Left lung (tissue), 10 donors: ENCODE results near the gene CUEDC1. TPM values are rescaled to one million over a fixed set of nuclear protein-coding genes. Genes with fewer than 3 reads are reported as not detected.

Experiments
- ATAC-seq: fragments of 200-7000 bp; cut with Tn5 transposase; one replicate; pipeline ENCODE4 v1.9.1; 2020; ENCODE audit warnings: moderate library complexity
- DNase-seq, 4 donors: peaks; one replicate each; pipeline ENCODE4 v3.0.0-alpha.2; 2013 to 2020
- H3K27ac ChIP-seq, 2 donors: fragments of 200-600 bp; sonication (generic) in 1 of 2; one replicate each; pipeline versions ENCODE4 v1.5.0 to v1.8.0; 2020 to 2021
- H3K27me3 ChIP-seq, 2 donors: fragments of 200-600 bp; sonication (generic) in 1 of 2; one replicate each; pipeline versions ENCODE4 v1.5.0 to v1.8.0; 2020 to 2021
- H3K36me3 ChIP-seq, 2 donors: fragments of 200-600 bp; sonication (generic) in 1 of 2; one replicate each; pipeline versions ENCODE4 v1.5.0 to v1.8.0; 2020 to 2021
- H3K4me1 ChIP-seq, 2 donors: fragments of 200-600 bp; one replicate each; pipeline ENCODE4 v1.8.0; 2021
- H3K4me3 ChIP-seq, 2 donors: fragments of 200-600 bp; sonication (generic) in 1 of 2; one replicate each; pipeline versions ENCODE4 v1.5.0 to v1.8.0; 2020 to 2021; ENCODE audit warnings: mild to moderate bottlenecking in 1 of 2
- H3K9me3 ChIP-seq, 2 donors: fragments of 200-600 bp; sonication (generic) in 1 of 2; one replicate each; pipeline versions ENCODE4 v1.5.0 to v1.8.0; 2020 to 2021
- intact Hi-C, 2 donors: fragments of 100-400 bp; cut with DNase I; formaldehyde crosslinking; loops; one replicate each; pipeline versions ENCODE4 v1.11.2 to v1.14.2; 2022
- polyA plus RNA-seq, 6 donors: library from polyadenylated mRNA; unstranded; fragments of 120-200 nt; gene quantifications; one replicate each; pipeline ENCODE4 v1.2.1, GENCODE V29; 2013; ENCODE audit not compliant: insufficient read length in 6 of 6
- total RNA-seq, 2 donors: library from RNA; stranded (reverse); fragmentation: NEBNext Ultra II Directional; extraction: Animal tissue kit (Norgen Biotek cat#: 25700); gene quantifications; one replicate each; pipeline ENCODE4 v1.2.1, GENCODE V29; 2021
- TF ChIP-seq, protein P1 (sequence below), 2 donors: fragments of 200-600 bp; sonication (generic) in 1 of 2; IDR thresholded peaks; one replicate each; pipeline versions ENCODE4 v1.5.0 to v1.8.0; 2021; ENCODE audit warnings: antibody characterized with exemption in 2 of 2
- donor health status: DM: no; HTN: yes; CAD: no.
- donor health status: DM: no; HTN: no; CAD: no.

Gene CUEDC1
- total and polyA plus RNA-seq, 8 donors, result 38.2 to 47.7 (median 42.6) TPM

GRCh38 chr17:57947369-57947768 lies 7.8 kb downstream of the CUEDC1 start:
- Histone ChIP-seq H3K4me1 (peaks cover 50 to 84% of the 10 kb centered on the region in 2 donors), H3K4me3 (peak overlapping the region in 1 of 2 donors; percentile 29), H3K9me3 (no peaks in the 10 kb centered on the region), H3K27ac (peak overlapping the region; percentile 87 to 91), H3K27me3 (no peaks in the 10 kb centered on the region), H3K36me3 (no peaks in the 10 kb centered on the region)
- ATAC-seq (no peak), DNase-seq (no peak)
- TF ChIP-seq, protein P1, sequence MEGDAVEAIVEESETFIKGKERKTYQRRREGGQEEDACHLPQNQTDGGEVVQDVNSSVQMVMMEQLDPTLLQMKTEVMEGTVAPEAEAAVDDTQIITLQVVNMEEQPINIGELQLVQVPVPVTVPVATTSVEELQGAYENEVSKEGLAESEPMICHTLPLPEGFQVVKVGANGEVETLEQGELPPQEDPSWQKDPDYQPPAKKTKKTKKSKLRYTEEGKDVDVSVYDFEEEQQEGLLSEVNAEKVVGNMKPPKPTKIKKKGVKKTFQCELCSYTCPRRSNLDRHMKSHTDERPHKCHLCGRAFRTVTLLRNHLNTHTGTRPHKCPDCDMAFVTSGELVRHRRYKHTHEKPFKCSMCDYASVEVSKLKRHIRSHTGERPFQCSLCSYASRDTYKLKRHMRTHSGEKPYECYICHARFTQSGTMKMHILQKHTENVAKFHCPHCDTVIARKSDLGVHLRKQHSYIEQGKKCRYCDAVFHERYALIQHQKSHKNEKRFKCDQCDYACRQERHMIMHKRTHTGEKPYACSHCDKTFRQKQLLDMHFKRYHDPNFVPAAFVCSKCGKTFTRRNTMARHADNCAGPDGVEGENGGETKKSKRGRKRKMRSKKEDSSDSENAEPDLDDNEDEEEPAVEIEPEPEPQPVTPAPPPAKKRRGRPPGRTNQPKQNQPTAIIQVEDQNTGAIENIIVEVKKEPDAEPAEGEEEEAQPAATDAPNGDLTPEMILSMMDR (IDR thresholded peaks at IDR 0.05), result no peak
- intact Hi-C loops, result no loop called here

DNA sequence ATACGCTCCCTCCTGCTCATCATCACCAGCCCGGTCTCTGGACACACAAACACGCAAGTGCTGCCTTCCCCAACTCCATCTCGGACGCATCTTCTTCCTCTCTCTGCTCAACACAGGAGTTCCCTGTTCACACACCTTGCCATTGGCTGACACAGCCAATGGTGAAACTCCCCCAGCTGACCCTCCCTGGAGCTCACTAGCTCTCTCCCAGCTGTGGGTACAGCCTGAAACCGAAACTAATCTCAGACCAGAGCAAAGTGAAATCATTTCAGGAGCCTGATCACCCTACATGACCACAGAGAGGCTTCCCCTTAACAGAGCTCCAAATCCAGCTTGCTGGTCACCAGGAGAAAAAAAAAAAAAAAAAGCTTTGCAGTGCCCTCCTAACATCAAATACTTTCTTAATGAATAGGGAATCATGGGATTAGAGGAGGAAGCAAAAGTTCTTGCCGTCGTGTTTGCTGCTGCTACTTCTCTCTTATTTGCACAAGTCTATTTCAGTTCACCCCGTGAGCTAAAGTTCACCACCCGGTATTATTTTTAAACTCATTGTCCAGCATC lies 8.3 kb downstream of the CUEDC1 start:
- Histone ChIP-seq H3K36me3 (no peaks in the 10 kb centered on the region), H3K27ac (peak overlapping the region; percentile 87 to 91), H3K27me3 (no peaks in the 10 kb centered on the region), H3K4me3 (peak overlapping the region; percentile 13 to 29), H3K9me3 (no peaks in the 10 kb centered on the region), H3K4me1 (peaks cover 50 to 79% of the 10 kb centered on the region in 2 donors)
- intact Hi-C loops, result no loop called here
- DNase-seq (peak in 2 of 4 donors; percentile 67 to 73), ATAC-seq (peak; percentile 69)
- TF ChIP-seq, protein P1 (IDR thresholded peaks at IDR 0.05), result no peak

DNA sequence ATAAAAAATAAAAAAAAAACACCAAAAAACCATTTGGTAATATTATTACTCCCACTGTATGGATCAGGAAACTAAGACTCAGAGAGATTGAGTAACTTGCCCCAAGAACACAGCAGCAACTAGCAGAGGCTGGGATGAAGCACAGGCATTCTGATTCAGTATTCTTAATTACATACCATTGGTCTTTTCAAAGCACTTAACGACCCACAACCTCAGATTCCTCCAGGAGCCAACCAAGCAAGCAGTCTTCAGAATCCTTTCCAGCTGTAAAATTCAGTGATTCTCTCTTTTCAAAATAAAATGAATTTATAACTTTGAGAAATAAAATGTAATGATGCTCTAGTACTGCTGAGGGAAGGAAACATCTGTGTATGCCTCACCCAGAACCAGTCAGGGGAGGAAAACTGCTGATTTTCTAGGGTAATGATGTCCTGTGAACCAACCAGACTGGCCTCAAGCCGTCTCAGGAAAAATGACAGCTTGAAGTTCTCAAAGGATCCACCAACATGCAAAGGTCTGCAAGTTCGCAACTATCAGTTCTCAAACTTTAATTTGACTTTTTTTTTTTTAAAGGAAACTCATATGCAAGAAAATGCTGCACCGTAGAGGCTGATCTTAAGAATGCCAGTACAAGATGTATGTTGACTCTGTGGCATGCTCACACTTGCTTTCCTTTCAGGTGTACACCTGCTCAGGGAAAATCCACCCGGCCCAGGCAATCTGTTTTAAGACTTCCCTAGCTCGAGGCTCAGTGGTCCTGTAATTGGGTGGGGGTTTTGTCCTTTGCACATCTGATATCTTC lies 9.0 kb downstream of the CUEDC1 start:
- no peaks in the 10 kb centered on the region for H3K27me3 ChIP-seq
- intact Hi-C loops, result no loop called here
- no peaks in the 10 kb centered on the region for H3K9me3 ChIP-seq
- peak overlapping the region; percentile 13 to 29 for H3K4me3 ChIP-seq
- H3K4me1 ChIP-seq, result peaks cover 52 to 76% of the 10 kb centered on the region in 2 donors
- H3K27ac ChIP-seq, result peak overlapping the region; percentile 87 to 91
- H3K36me3 ChIP-seq, result no peaks in the 10 kb centered on the region
- TF ChIP-seq, protein P1 (IDR thresholded peaks at IDR 0.05), result no peak
- ATAC-seq (peak; percentile 46), DNase-seq (peak in 1 of 4 donors; percentile 51)

- H3K27ac ChIP-seq, result no peak overlapping the region
- H3K4me1 ChIP-seq, result peaks cover 45 to 76% of the 10 kb centered on the region in 2 donors
- intact Hi-C loops, result no loop called here
- no peaks in the 10 kb centered on the region for H3K27me3 ChIP-seq
- no peaks in the 10 kb centered on the region for H3K9me3 ChIP-seq
- H3K36me3 ChIP-seq, result no peaks in the 10 kb centered on the region
- DNase-seq (no peak), ATAC-seq (no peak)
- H3K4me3 ChIP-seq, result no peak overlapping the region
- TF ChIP-seq, protein P1 (IDR thresholded peaks at IDR 0.05), result no peak
Measured at GRCh38 chr17:57944908-57945307, 10.3 kb downstream of the CUEDC1 start.

- H3K36me3 ChIP-seq, result no peaks in the 10 kb centered on the region
- peaks cover 37 to 74% of the 10 kb centered on the region in 2 donors for H3K4me1 ChIP-seq
- ATAC-seq (no peak), DNase-seq (no peak)
- no peaks in the 10 kb centered on the region for H3K9me3 ChIP-seq
- H3K27ac ChIP-seq, result peak overlapping the region in 1 of 2 donors; percentile 18
- no peaks in the 10 kb centered on the region for H3K27me3 ChIP-seq
- intact Hi-C loops, result no loop called here
- TF ChIP-seq, protein P1 (IDR thresholded peaks at IDR 0.05), result no peak
- H3K4me3 ChIP-seq, result no peak overlapping the region
Measured at GRCh38 chr17:57943645-57944044, 11.6 kb downstream of the CUEDC1 start.
